HCT116 (cell line): ENCODE data around the gene SDK2. TPM values are rescaled to one million over a fixed set of nuclear protein-coding genes. Genes with fewer than 3 reads are reported as not detected.

ENCODE experiments used
- ATAC-seq: fragments of 200-7000 bp; cut with Tn5 transposase; 2 replicates; pipeline ENCODE4 v1.9.1; 2020; ENCODE audit warnings: mild to moderate bottlenecking, moderate library complexity
- BruUV-seq: library from RNA; stranded (reverse); fragments of 400-500 nt; replicated peaks from 2 replicates; lab custom pipeline; 2021; lab: Mats Ljungman, UMichigan
- CTCF ChIA-PET: fragments of 300-600 bp; sonication (Branson Sonifier 250); formaldehyde crosslinking; loops from one replicate; lab custom pipeline; 2021; ENCODE audit warnings: antibody characterized with exemption; lab: Charles Lee
- POLR2A ChIA-PET: fragments of 300-600, 350-600 bp; sonication (Branson Sonifier 250); formaldehyde crosslinking; loops from one replicate; lab custom pipeline; 2021; ENCODE audit warnings: antibody characterized with exemption; lab: Charles Lee
- RAD21 ChIA-PET, 2 experiments: fragments of 300-600 bp; sonication (Branson Sonifier 250); formaldehyde crosslinking; loops; one replicate each; lab custom pipeline; 2023; ENCODE audit warnings: low total read pairs in 2 of 2; ENCODE audit not compliant: uncharacterized antibody in 2 of 2, unreplicated experiment in 2 of 2, low non-redundant PET in 1 of 2; lab: Charles Lee
- DNase-seq: peaks from one replicate; pipeline ENCODE4 v3.0.0-alpha.2; 2010; ENCODE audit warnings: low read depth, low spot score
- H2AFZ ChIP-seq: fragments of 200-600 bp; shearing (Covaris generic), sonication (generic); 2 replicates; pipeline ENCODE4 v1.6.1; 2017; ENCODE audit warnings: low read depth, mixed run types, mixed read lengths, antibody characterized with exemption, low read length; ENCODE audit not compliant: poor library complexity, severe bottlenecking
- H3K27ac ChIP-seq: 2 replicates; pipeline ENCODE4 v1.5.1; 2012; ENCODE audit warnings: low read depth, low read length
- H3K27me3 ChIP-seq: fragments of 200-600 bp; sonication (generic); 2 replicates; pipeline ENCODE4 v1.6.1; 2016; ENCODE audit warnings: mixed run types, low read length, mixed read lengths; ENCODE audit not compliant: insufficient read depth
- H3K36me3 ChIP-seq, 2 experiments: fragments of 200-500 bp in 1 of 2; fragments of 200-600 bp in 1 of 2; sonication (Bioruptor generic) in 1 of 2; sonication (generic) in 1 of 2; 2 replicates each; pipeline versions ENCODE4 v1.5.1 to v1.6.1; 2014 to 2016; ENCODE audit warnings: low read length in 2 of 2, inconsistent platforms in 1 of 2, mixed read lengths in 1 of 2, mixed run types in 1 of 2; ENCODE audit not compliant: insufficient read depth in 2 of 2, control insufficient read depth in 1 of 2
- H3K4me1 ChIP-seq, 2 experiments: fragments of 200-600 bp in 1 of 2; sonication (generic) in 1 of 2; 2 replicates each; pipeline versions ENCODE4 v1.5.1 to v1.6.1; 2012 to 2017; ENCODE audit warnings: low read length in 2 of 2, inconsistent platforms in 1 of 2, mild to moderate bottlenecking in 1 of 2, mixed read lengths in 1 of 2, mixed run types in 1 of 2, moderate library complexity in 1 of 2; ENCODE audit not compliant: insufficient read depth in 2 of 2, control insufficient read depth in 1 of 2
- H3K4me2 ChIP-seq: fragments of 200-600 bp; sonication (generic); 2 replicates; pipeline ENCODE4 v1.6.1; 2017; ENCODE audit warnings: mixed run types, low read length, mixed read lengths
- H3K4me3 ChIP-seq, 2 experiments: fragments of 200-600 bp in 1 of 2; sonication (generic) in 1 of 2; replicated peaks in 1 of 2; 2 replicates each; pipeline ENCODE4 v1.5.1; 2011 to 2016; ENCODE audit warnings: low read length in 2 of 2, control low read depth in 1 of 2, low read depth in 1 of 2, mild to moderate bottlenecking in 1 of 2, mixed read lengths in 1 of 2, mixed run types in 1 of 2
- H3K79me2 ChIP-seq: fragments of 200-600 bp; sonication (generic); 2 replicates; pipeline ENCODE4 v1.6.1; 2017; ENCODE audit warnings: mild to moderate bottlenecking, mixed run types, low read length, moderate library complexity, mixed read lengths; ENCODE audit not compliant: insufficient read depth
- H3K9ac ChIP-seq: fragments of 200-600 bp; sonication (generic); 2 replicates; pipeline ENCODE4 v1.6.1; 2016; ENCODE audit warnings: low read length, mixed read lengths
- H3K9me2 ChIP-seq: fragments of 200-600 bp; sonication (generic), shearing (Covaris generic); 2 replicates; pipeline ENCODE4 v1.6.1; 2017; ENCODE audit warnings: mixed run types, mild to moderate bottlenecking, moderate library complexity; ENCODE audit not compliant: insufficient read depth
- H3K9me3 ChIP-seq, 2 experiments: fragments of 200-500 bp in 1 of 2; fragments of 200-600 bp in 1 of 2; sonication (Bioruptor generic) in 1 of 2; sonication (generic) in 1 of 2; 2 replicates each; pipeline ENCODE4 v1.6.1; 2014 to 2017; ENCODE audit warnings: low read length in 2 of 2, mixed read lengths in 2 of 2, inconsistent platforms in 1 of 2, low read depth in 1 of 2, mild to moderate bottlenecking in 1 of 2, mixed run types in 1 of 2, moderate library complexity in 1 of 2; ENCODE audit not compliant: control insufficient read depth in 1 of 2, insufficient read depth in 1 of 2
- H4K20me1 ChIP-seq: fragments of 200-600 bp; sonication (generic), shearing (Covaris generic); 2 replicates; pipeline ENCODE4 v1.6.1; 2017; ENCODE audit warnings: mixed run types, mild to moderate bottlenecking, moderate library complexity; ENCODE audit not compliant: insufficient read depth
- ATF3 ChIP-seq: IDR thresholded peaks from 2 replicates; pipeline ENCODE4 v1.6.1; 2012
- CBX3 ChIP-seq: IDR thresholded peaks from 2 replicates; pipeline ENCODE4 v1.6.1; 2012; ENCODE audit warnings: low read depth
- ELF1 ChIP-seq: IDR thresholded peaks from 2 replicates; pipeline ENCODE4 v1.6.1; 2012; ENCODE audit warnings: low read depth, borderline replicate concordance
- EZH2 ChIP-seq: fragments of 200-600 bp; sonication (generic); IDR thresholded peaks from 2 replicates; pipeline ENCODE4 v1.6.1; 2017; ENCODE audit warnings: antibody characterized with exemption, mixed run types
- FOSL1 ChIP-seq: IDR thresholded peaks from 2 replicates; pipeline ENCODE4 v1.6.1; 2012; ENCODE audit warnings: low read depth
- JUND ChIP-seq: IDR thresholded peaks from 2 replicates; pipeline ENCODE4 v1.6.1; 2012
- MAX ChIP-seq: IDR thresholded peaks from 2 replicates; pipeline ENCODE4 v1.6.1; 2012
- POLR2A ChIP-seq: IDR thresholded peaks from 2 replicates; pipeline ENCODE4 v1.7.0; 2011; ENCODE audit warnings: borderline replicate concordance; ENCODE audit not compliant: insufficient read depth, insufficient read length; ENCODE audit errors: extremely low read depth
- REST ChIP-seq: IDR thresholded peaks from 2 replicates; pipeline ENCODE4 v1.6.1; 2012; ENCODE audit warnings: low read depth
- SIN3A ChIP-seq: IDR thresholded peaks from 2 replicates; pipeline ENCODE4 v1.6.1; 2012; ENCODE audit warnings: low read depth
- SRF ChIP-seq: IDR thresholded peaks from 2 replicates; pipeline ENCODE4 v1.6.1; 2012; ENCODE audit warnings: low read depth
- TCF7L2 ChIP-seq: IDR thresholded peaks from 2 replicates; pipeline ENCODE4 v1.7.0; 2011; ENCODE audit warnings: borderline replicate concordance, inconsistent platforms; ENCODE audit not compliant: insufficient read depth, insufficient read length; ENCODE audit errors: extremely low read depth
- YY1 ChIP-seq: IDR thresholded peaks from 2 replicates; pipeline ENCODE4 v1.6.1; 2011; ENCODE audit warnings: low read length, low read depth, moderate library complexity, mild to moderate bottlenecking; ENCODE audit not compliant: insufficient replicate concordance; ENCODE audit errors: extremely low read depth
- ZBTB33 ChIP-seq: IDR thresholded peaks from 2 replicates; pipeline ENCODE4 v1.6.1; 2011; ENCODE audit warnings: mild to moderate bottlenecking, low read length, moderate library complexity; ENCODE audit not compliant: insufficient replicate concordance; ENCODE audit errors: extremely low read depth
- ZFX ChIP-seq: fragments of 450-650 bp; IDR thresholded peaks from 2 replicates; pipeline ENCODE4 v1.6.1; 2017
- ZNF274 ChIP-seq: fragments of 200-500 bp; sonication (Bioruptor generic); IDR thresholded peaks from 2 replicates; pipeline ENCODE4 v1.6.1; 2014; ENCODE audit warnings: mild to moderate bottlenecking, low read depth, low read length, inconsistent platforms
- intact Hi-C: fragments of 100-400 bp; cut with micrococcal nuclease; formaldehyde crosslinking; loops from 2 replicates; pipeline ENCODE4 v1.10.0; 2022
- total RNA-seq: library from RNA; stranded (reverse); gene quantifications from one replicate; pipeline ENCODE4 v1.2.1, GENCODE V29; 2021; ENCODE audit not compliant: unreplicated experiment

Gene SDK2
- total RNA-seq, 1 experiment from 2014 or later = 0.10 TPM

- no TSS peak for BruUV-seq
- POLR2A ChIA-PET = no interaction called here
- H2AFZ ChIP-seq = no peak overlapping the region
- no peaks in the 10 kb centered on the region for H4K20me1 ChIP-seq
- no peaks in the 10 kb centered on the region for H3K36me3 ChIP-seq
- no peaks in the 10 kb centered on the region for H3K9me3 ChIP-seq
- ATAC-seq (no peak), DNase-seq (no peak)
- no peaks in the 10 kb centered on the region for H3K4me1 ChIP-seq
- intact Hi-C loops = no loop called here
- no peak overlapping the region for H3K9ac ChIP-seq
- TF ChIP-seq ZBTB33 = no peak
- TF ChIP-seq TCF7L2 = no peak
- TF ChIP-seq ZFX = no peak
- TF ChIP-seq REST = no peak
- no peak for TF ChIP-seq MAX
- no peak for TF ChIP-seq ZNF274
- TF ChIP-seq SIN3A = no peak
- TF ChIP-seq CBX3 = no peak
- TF ChIP-seq SRF = no peak
- TF ChIP-seq JUND = no peak
- no peak for TF ChIP-seq EZH2
- TF ChIP-seq POLR2A = no peak
- TF ChIP-seq ATF3 = no peak
- no peak for TF ChIP-seq YY1
- TF ChIP-seq FOSL1 = no peak
- TF ChIP-seq ELF1 = no peak
- CTCF ChIA-PET = interaction anchor here (0.6 to 1.4 kb wide), 2 partner anchors 21 to 211 kb away, joined by 3 to 4 read pairs; no protein-coding TSS in a partner anchor
- peaks cover 37% of the 10 kb centered on the region for H3K27me3 ChIP-seq
- H3K27ac ChIP-seq = no peak overlapping the region
- no peak overlapping the region for H3K4me2 ChIP-seq
- no peaks in the 10 kb centered on the region for H3K9me2 ChIP-seq
- RAD21 ChIA-PET = no interaction called here
- H3K79me2 ChIP-seq = no peaks in the 10 kb centered on the region
- no peak overlapping the region for H3K4me3 ChIP-seq
Observed at GRCh38 chr17:73689596-73690275, 45.5 kb upstream of the SDK2 start.
